Neural progenitor cell (in vitro differentiated cells): ENCODE data around the gene MYH10. TPM values are rescaled to one million over a fixed set of nuclear protein-coding genes. Genes with fewer than 3 reads are reported as not detected.

Experiments used
- DNase-seq: peaks from one replicate; pipeline ENCODE4 v3.0.0-alpha.2; 2016; ENCODE audit warnings: low spot score
- H2AFZ ChIP-seq: fragments of 200-600 bp; sonication (generic); replicated peaks from 2 replicates; pipeline ENCODE4 v1.6.1; 2016; ENCODE audit warnings: antibody characterized with exemption
- H3F3A ChIP-seq: fragments of 200-600 bp; sonication (generic); 2 replicates; pipeline ENCODE4 v1.6.1; 2016; ENCODE audit warnings: antibody characterized with exemption, low read depth
- H3K27ac ChIP-seq: fragments of 200-600 bp; sonication (generic); 2 replicates; pipeline ENCODE4 v1.5.1; 2016; ENCODE audit warnings: mild to moderate bottlenecking
- H3K27me3 ChIP-seq: fragments of 200-600 bp; sonication (generic); 2 replicates; pipeline ENCODE4 v1.6.1; 2016; ENCODE audit warnings: mild to moderate bottlenecking, moderate library complexity
- H3K36me3 ChIP-seq: fragments of 200-600 bp; sonication (generic); 2 replicates; pipeline ENCODE4 v1.5.1; 2016
- H3K4me1 ChIP-seq: fragments of 200-600 bp; sonication (generic); 2 replicates; pipeline ENCODE4 v1.6.1; 2016; ENCODE audit warnings: mixed run types
- H3K4me2 ChIP-seq: fragments of 200-600 bp; sonication (generic); 2 replicates; pipeline ENCODE4 v1.6.1; 2016
- H3K4me3 ChIP-seq: fragments of 200-600 bp; sonication (generic); 2 replicates; pipeline ENCODE4 v1.5.1; 2016
- H3K79me2 ChIP-seq: fragments of 200-600 bp; sonication (generic); 2 replicates; pipeline ENCODE4 v1.6.1; 2016; ENCODE audit warnings: low read depth
- H3K9ac ChIP-seq: fragments of 200-600 bp; sonication (generic); 2 replicates; pipeline ENCODE4 v1.6.1; 2016
- H3K9me3 ChIP-seq: fragments of 200-600 bp; sonication (generic); 2 replicates; pipeline ENCODE4 v1.5.1; 2016; ENCODE audit warnings: low read depth
- H4K20me1 ChIP-seq: fragments of 200-600 bp; sonication (generic); 2 replicates; pipeline ENCODE4 v1.6.1; 2016; ENCODE audit warnings: low read depth
- H3K27ac Mint-ChIP-seq: 3 replicates; pipeline ENCODE4 v1.8.0; 2021; ENCODE audit warnings: mixed read lengths
- H3K27me3 Mint-ChIP-seq: 2 replicates; pipeline ENCODE4 v1.8.0; 2022; ENCODE audit warnings: low read depth, mild to moderate bottlenecking, inconsistent platforms, moderate library complexity, mixed read lengths; ENCODE audit not compliant: insufficient read depth
- H3K36me3 Mint-ChIP-seq: 3 replicates; pipeline ENCODE4 v1.8.0; 2021; ENCODE audit warnings: mixed read lengths
- H3K4me1 Mint-ChIP-seq: 3 replicates; pipeline ENCODE4 v1.8.0; 2021; ENCODE audit warnings: mixed read lengths
- H3K4me3 Mint-ChIP-seq: 3 replicates; pipeline ENCODE4 v1.8.0; 2021; ENCODE audit warnings: mild to moderate bottlenecking, moderate library complexity, mixed read lengths
- H3K9me3 Mint-ChIP-seq: 3 replicates; pipeline ENCODE4 v1.8.0; 2020; ENCODE audit warnings: mixed read lengths
- EZH2 ChIP-seq: fragments of 200-600 bp; sonication (generic); IDR thresholded peaks from 2 replicates; pipeline ENCODE4 v1.6.1; 2017; ENCODE audit warnings: antibody characterized with exemption, mild to moderate bottlenecking, moderate library complexity
- EZH2phosphoT487 ChIP-seq: fragments of 200-600 bp; sonication (generic); IDR thresholded peaks from 2 replicates; pipeline ENCODE4 v1.6.1; 2017; ENCODE audit warnings: antibody characterized with exemption
- total RNA-seq: library from RNA; depleted of rRNA; stranded (reverse); fragments of >200 nt; gene quantifications from 2 replicates; pipeline ENCODE4 v1.2.3, GENCODE V29; 2015; ENCODE audit warnings: low replicate concordance
- TF ChIP-seq, protein P1 (sequence below): fragments of 200-600 bp; sonication (generic); IDR thresholded peaks from 2 replicates; pipeline ENCODE4 v1.5.1; 2017; ENCODE audit warnings: antibody characterized with exemption, mild to moderate bottlenecking

Gene MYH10
- total RNA-seq, 1 donor from 2014 or later = 213 TPM

DNA sequence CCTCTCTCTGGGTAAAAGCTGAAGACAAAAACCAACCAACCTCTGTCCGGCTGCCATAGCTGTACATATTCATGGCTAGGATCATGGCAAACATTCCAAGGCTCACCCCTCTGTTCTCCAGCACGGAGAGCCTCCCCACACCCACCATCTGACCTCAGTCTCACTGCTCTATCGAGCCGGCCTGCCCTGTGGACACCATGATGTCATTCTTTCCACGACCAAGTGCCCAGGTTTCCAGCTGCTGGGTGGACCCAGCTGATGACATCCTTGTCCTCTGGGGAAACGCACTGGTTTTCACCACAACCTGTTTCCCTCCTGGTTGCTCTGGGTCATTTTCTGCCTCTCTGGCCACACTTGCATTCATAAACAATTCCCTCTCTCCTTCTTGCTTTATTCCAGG is 127.2 kb downstream of the MYH10 start:
- Histone ChIP-seq H3K4me1 (no peaks in the 10 kb centered on the region), H3K4me3 (no peak overlapping the region), H3K79me2 (no peaks in the 10 kb centered on the region), H3K27ac (no peak overlapping the region), H3K9ac (no peak overlapping the region), H2AFZ (no peak overlapping the region), H3K36me3 (peaks cover 17% of the 10 kb centered on the region), H4K20me1 (no peaks in the 10 kb centered on the region), H3K9me3 (no peaks in the 10 kb centered on the region), H3F3A (no peaks in the 10 kb centered on the region), H3K27me3 (no peaks in the 10 kb centered on the region), H3K4me2 (no peak overlapping the region)
- H3K4me1 Mint-ChIP-seq = no peaks in the 10 kb centered on the region
- no peaks in the 10 kb centered on the region for H3K27me3 Mint-ChIP-seq
- no peaks in the 10 kb centered on the region for H3K9me3 Mint-ChIP-seq
- H3K4me3 Mint-ChIP-seq = no peak overlapping the region
- peaks cover 43% of the 10 kb centered on the region for H3K36me3 Mint-ChIP-seq
- no peak for DNase-seq
- no peak for TF ChIP-seq EZH2phosphoT487
- no peak for TF ChIP-seq EZH2
- TF ChIP-seq, protein P1, sequence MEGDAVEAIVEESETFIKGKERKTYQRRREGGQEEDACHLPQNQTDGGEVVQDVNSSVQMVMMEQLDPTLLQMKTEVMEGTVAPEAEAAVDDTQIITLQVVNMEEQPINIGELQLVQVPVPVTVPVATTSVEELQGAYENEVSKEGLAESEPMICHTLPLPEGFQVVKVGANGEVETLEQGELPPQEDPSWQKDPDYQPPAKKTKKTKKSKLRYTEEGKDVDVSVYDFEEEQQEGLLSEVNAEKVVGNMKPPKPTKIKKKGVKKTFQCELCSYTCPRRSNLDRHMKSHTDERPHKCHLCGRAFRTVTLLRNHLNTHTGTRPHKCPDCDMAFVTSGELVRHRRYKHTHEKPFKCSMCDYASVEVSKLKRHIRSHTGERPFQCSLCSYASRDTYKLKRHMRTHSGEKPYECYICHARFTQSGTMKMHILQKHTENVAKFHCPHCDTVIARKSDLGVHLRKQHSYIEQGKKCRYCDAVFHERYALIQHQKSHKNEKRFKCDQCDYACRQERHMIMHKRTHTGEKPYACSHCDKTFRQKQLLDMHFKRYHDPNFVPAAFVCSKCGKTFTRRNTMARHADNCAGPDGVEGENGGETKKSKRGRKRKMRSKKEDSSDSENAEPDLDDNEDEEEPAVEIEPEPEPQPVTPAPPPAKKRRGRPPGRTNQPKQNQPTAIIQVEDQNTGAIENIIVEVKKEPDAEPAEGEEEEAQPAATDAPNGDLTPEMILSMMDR = no peak
- H3K27ac Mint-ChIP-seq = no peak overlapping the region

GRCh38 chr17:8502126-8502525 is 128.4 kb downstream of the MYH10 start:
- peaks cover 12% of the 10 kb centered on the region for H3K36me3 ChIP-seq

DNA sequence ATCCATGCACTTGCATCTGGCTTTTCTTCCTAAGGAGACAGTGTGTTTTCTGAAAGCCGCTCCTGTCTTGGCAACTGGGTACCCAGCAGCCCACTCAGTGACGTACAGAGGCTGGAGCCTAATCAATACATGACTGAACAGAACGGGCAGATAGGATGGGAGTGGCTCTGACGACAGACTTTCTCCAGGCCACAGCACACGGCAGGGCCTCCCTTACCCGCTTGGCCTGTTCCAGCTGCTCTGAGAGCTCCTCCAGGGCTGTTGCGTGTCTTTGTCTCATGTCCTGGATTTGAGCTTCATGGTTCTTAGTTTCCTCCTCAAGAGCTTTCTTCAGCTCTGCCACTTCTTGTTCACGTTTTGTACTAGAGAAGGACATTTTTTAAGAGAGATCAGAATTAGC is 129.9 kb downstream of the MYH10 start:
- no peak overlapping the region for H3K9ac ChIP-seq
- Mint-ChIP-seq H3K27ac (no peak overlapping the region), H3K9me3 (no peaks in the 10 kb centered on the region), H3K36me3 (peaks cover 36% of the 10 kb centered on the region), H3K27me3 (no peaks in the 10 kb centered on the region), H3K4me1 (no peaks in the 10 kb centered on the region), H3K4me3 (no peak overlapping the region)
- H4K20me1 ChIP-seq = no peaks in the 10 kb centered on the region
- H2AFZ ChIP-seq = no peak overlapping the region
- no peaks in the 10 kb centered on the region for H3K79me2 ChIP-seq
- H3K4me1 ChIP-seq = no peaks in the 10 kb centered on the region
- no peak for TF ChIP-seq EZH2
- DNase-seq = no peak
- H3F3A ChIP-seq = no peaks in the 10 kb centered on the region
- H3K36me3 ChIP-seq = peaks cover 12% of the 10 kb centered on the region
- H3K4me3 ChIP-seq = no peak overlapping the region
- H3K9me3 ChIP-seq = no peaks in the 10 kb centered on the region
- H3K4me2 ChIP-seq = no peak overlapping the region
- no peaks in the 10 kb centered on the region for H3K27me3 ChIP-seq
- H3K27ac ChIP-seq = no peak overlapping the region

More at GRCh38 chr17:8502126-8502525, 128.4 kb downstream of the MYH10 start:
- H3K9me3 ChIP-seq = no peaks in the 10 kb centered on the region
- TF ChIP-seq EZH2phosphoT487 (no peak), EZH2 (no peak)
- TF ChIP-seq, protein P1 = no peak
- H3K4me3 ChIP-seq = no peak overlapping the region
- no peaks in the 10 kb centered on the region for H4K20me1 ChIP-seq
- Mint-ChIP-seq H3K4me3 (no peak overlapping the region), H3K27me3 (no peaks in the 10 kb centered on the region), H3K36me3 (peaks cover 40% of the 10 kb centered on the region), H3K4me1 (no peaks in the 10 kb centered on the region), H3K9me3 (no peaks in the 10 kb centered on the region), H3K27ac (no peak overlapping the region)
- H3K4me2 ChIP-seq = no peak overlapping the region
- no peak overlapping the region for H3K27ac ChIP-seq
- H3K9ac ChIP-seq = no peak overlapping the region
- no peak overlapping the region for H2AFZ ChIP-seq
- H3F3A ChIP-seq = no peaks in the 10 kb centered on the region
- H3K4me1 ChIP-seq = no peaks in the 10 kb centered on the region
- no peaks in the 10 kb centered on the region for H3K79me2 ChIP-seq
- DNase-seq = no peak
- no peaks in the 10 kb centered on the region for H3K27me3 ChIP-seq

GRCh38 chr17:8499614-8500013 is 130.9 kb downstream of the MYH10 start:
- H3K4me1 ChIP-seq = no peaks in the 10 kb centered on the region
- peaks cover 34% of the 10 kb centered on the region for H3K36me3 Mint-ChIP-seq
- no peaks in the 10 kb centered on the region for H3K9me3 ChIP-seq
- H3K9me3 Mint-ChIP-seq = no peaks in the 10 kb centered on the region
- peaks cover 10% of the 10 kb centered on the region for H3K36me3 ChIP-seq
- H3K27ac ChIP-seq = no peak overlapping the region
- no peak overlapping the region for H3K4me3 ChIP-seq
- no peak for DNase-seq
- no peak overlapping the region for H3K27ac Mint-ChIP-seq
- no peaks in the 10 kb centered on the region for H4K20me1 ChIP-seq
- H3K79me2 ChIP-seq = no peaks in the 10 kb centered on the region
- TF ChIP-seq, protein P1 = no peak
- TF ChIP-seq EZH2 (no peak), EZH2phosphoT487 (no peak)
- no peaks in the 10 kb centered on the region for H3K4me1 Mint-ChIP-seq
- no peak overlapping the region for H3K9ac ChIP-seq
- no peaks in the 10 kb centered on the region for H3K27me3 Mint-ChIP-seq
- no peak overlapping the region for H3K4me2 ChIP-seq
- H3K4me3 Mint-ChIP-seq = no peak overlapping the region
- no peak overlapping the region for H2AFZ ChIP-seq
- H3F3A ChIP-seq = no peaks in the 10 kb centered on the region
- H3K27me3 ChIP-seq = no peaks in the 10 kb centered on the region
